Astrocyte (in vitro differentiated cells and primary cell): ENCODE data around the gene CASR.

ENCODE experiments used
- EZH2 ChIP-seq: IDR thresholded peaks from 2 replicates; pipeline ENCODE4 v1.6.1; 2012; ENCODE audit warnings: mild to moderate bottlenecking, low read length, inconsistent platforms; ENCODE audit not compliant: insufficient read depth
- TF ChIP-seq, protein P1 (sequence below): IDR thresholded peaks from 2 replicates; pipeline ENCODE4 v1.5.1; 2011; ENCODE audit warnings: low read depth, mild to moderate bottlenecking, inconsistent platforms, low read length, moderate library complexity; ENCODE audit not compliant: insufficient read depth

DNA sequence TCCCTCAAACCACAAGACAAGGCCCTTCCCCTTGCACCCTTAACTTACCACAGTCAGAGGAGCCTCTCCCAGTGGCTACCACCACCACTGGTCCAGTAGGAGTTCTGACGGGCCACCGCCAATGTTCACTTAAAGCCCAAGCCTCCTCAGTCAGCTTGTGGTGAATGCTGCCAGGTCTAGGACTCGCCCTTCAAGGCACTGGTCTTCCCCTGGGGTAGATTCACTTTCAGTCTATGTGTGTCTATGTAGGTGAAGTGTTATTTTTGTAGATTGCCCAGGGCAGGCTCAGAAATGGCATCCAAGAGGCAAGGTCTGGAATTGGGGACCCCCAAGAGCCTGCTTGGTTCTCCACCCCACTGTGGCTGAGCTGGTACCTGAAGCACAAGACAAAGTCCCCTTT lies 15.4 kb upstream of the CASR start:
- TF ChIP-seq, protein P1, sequence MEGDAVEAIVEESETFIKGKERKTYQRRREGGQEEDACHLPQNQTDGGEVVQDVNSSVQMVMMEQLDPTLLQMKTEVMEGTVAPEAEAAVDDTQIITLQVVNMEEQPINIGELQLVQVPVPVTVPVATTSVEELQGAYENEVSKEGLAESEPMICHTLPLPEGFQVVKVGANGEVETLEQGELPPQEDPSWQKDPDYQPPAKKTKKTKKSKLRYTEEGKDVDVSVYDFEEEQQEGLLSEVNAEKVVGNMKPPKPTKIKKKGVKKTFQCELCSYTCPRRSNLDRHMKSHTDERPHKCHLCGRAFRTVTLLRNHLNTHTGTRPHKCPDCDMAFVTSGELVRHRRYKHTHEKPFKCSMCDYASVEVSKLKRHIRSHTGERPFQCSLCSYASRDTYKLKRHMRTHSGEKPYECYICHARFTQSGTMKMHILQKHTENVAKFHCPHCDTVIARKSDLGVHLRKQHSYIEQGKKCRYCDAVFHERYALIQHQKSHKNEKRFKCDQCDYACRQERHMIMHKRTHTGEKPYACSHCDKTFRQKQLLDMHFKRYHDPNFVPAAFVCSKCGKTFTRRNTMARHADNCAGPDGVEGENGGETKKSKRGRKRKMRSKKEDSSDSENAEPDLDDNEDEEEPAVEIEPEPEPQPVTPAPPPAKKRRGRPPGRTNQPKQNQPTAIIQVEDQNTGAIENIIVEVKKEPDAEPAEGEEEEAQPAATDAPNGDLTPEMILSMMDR, result no peak
- no peak for TF ChIP-seq EZH2
